Trophoblast cell (in vitro differentiated cells and primary cell): Measurements from ENCODE around the gene RNF182. TPM values are rescaled to one million over a fixed set of nuclear protein-coding genes. Genes with fewer than 3 reads are reported as not detected.
A peak's percentile ranks its signal among the peaks of the same experiment; 100 is the strongest.
"Not testable (repeated sequence)": the region's sequence is repeated elsewhere in the genome, so short reads cannot be mapped to it uniquely, and the experiment has no call there.

ENCODE experiments used
- DNase-seq, 2 donors: peaks; one replicate each; pipeline ENCODE4 v3.0.0-alpha.2; 2016
- H2AFZ ChIP-seq: 2 replicates; pipeline ENCODE4 v1.6.1; 2013; ENCODE audit warnings: low read length, moderate library complexity, mild to moderate bottlenecking; ENCODE audit not compliant: insufficient read depth, poor library complexity
- H2AK5ac ChIP-seq: 2 replicates; pipeline ENCODE4 v1.6.1; 2013; ENCODE audit warnings: mild to moderate bottlenecking, low read length
- H2BK120ac ChIP-seq: 2 replicates; pipeline ENCODE4 v1.6.1; 2013; ENCODE audit warnings: low read length, mild to moderate bottlenecking, moderate library complexity; ENCODE audit not compliant: insufficient read depth, poor library complexity
- H2BK12ac ChIP-seq: 2 replicates; pipeline ENCODE4 v1.6.1; 2013; ENCODE audit warnings: mild to moderate bottlenecking, low read length, moderate library complexity
- H2BK5ac ChIP-seq: 2 replicates; pipeline ENCODE4 v1.6.1; 2013; ENCODE audit warnings: low read length, low read depth, moderate library complexity, mild to moderate bottlenecking; ENCODE audit not compliant: poor library complexity
- H3K14ac ChIP-seq: 2 replicates; pipeline ENCODE4 v1.6.1; 2013; ENCODE audit warnings: mild to moderate bottlenecking, low read length
- H3K18ac ChIP-seq: 2 replicates; pipeline ENCODE4 v1.6.1; 2013; ENCODE audit warnings: mild to moderate bottlenecking, low read length
- H3K23ac ChIP-seq: 2 replicates; pipeline ENCODE4 v1.6.1; 2013; ENCODE audit warnings: low read length
- H3K27ac ChIP-seq: 2 replicates; pipeline ENCODE4 v1.5.1; 2013; ENCODE audit warnings: low read depth, mild to moderate bottlenecking, inconsistent platforms, low read length, moderate library complexity
- H3K27me3 ChIP-seq: 2 replicates; pipeline ENCODE4 v1.6.1; 2013; ENCODE audit warnings: inconsistent platforms, mild to moderate bottlenecking, low read length, moderate library complexity; ENCODE audit not compliant: insufficient read depth
- H3K36me3 ChIP-seq, 2 experiments: 1 replicate in 1 of 2; 2 replicates in 1 of 2; pipeline ENCODE4 v1.6.1; 2013; ENCODE audit warnings: low read length in 2 of 2, mild to moderate bottlenecking in 2 of 2, moderate library complexity in 1 of 2; ENCODE audit not compliant: insufficient read depth in 2 of 2, control insufficient read depth in 1 of 2
- H3K4ac ChIP-seq: 2 replicates; pipeline ENCODE4 v1.6.1; 2013; ENCODE audit warnings: low read depth, mild to moderate bottlenecking, low read length, moderate library complexity
- H3K4me1 ChIP-seq, 2 experiments: 1 replicate in 1 of 2; 2 replicates in 1 of 2; pipeline ENCODE4 v1.6.1; 2013; ENCODE audit warnings: low read length in 2 of 2, mild to moderate bottlenecking in 2 of 2, moderate library complexity in 1 of 2; ENCODE audit not compliant: insufficient read depth in 2 of 2, control insufficient read depth in 1 of 2
- H3K4me2 ChIP-seq: 2 replicates; pipeline ENCODE4 v1.6.1; 2013; ENCODE audit warnings: inconsistent platforms, mild to moderate bottlenecking, low read length, moderate library complexity
- H3K4me3 ChIP-seq: 2 replicates; pipeline ENCODE4 v1.5.1; 2013; ENCODE audit warnings: mild to moderate bottlenecking, low read depth, low read length, inconsistent platforms
- H3K79me1 ChIP-seq: one replicate; pipeline ENCODE4 v1.6.1; 2013; ENCODE audit warnings: low read length
- H3K79me2 ChIP-seq: 2 replicates; pipeline ENCODE4 v1.6.1; 2013; ENCODE audit warnings: low read length, mild to moderate bottlenecking; ENCODE audit not compliant: control insufficient read depth, insufficient read depth, poor library complexity
- H3K9ac ChIP-seq: 2 replicates; pipeline ENCODE4 v1.6.1; 2013; ENCODE audit warnings: mild to moderate bottlenecking, low read length
- H3K9me3 ChIP-seq: 2 replicates; pipeline ENCODE4 v1.6.1; 2013; ENCODE audit warnings: low read depth, mild to moderate bottlenecking, control low read depth, inconsistent platforms, low read length; ENCODE audit not compliant: insufficient read depth
- H4K12ac ChIP-seq: 2 replicates; pipeline ENCODE4 v1.6.1; 2013; ENCODE audit warnings: low read depth, mild to moderate bottlenecking, low read length, moderate library complexity
- H4K8ac ChIP-seq: 2 replicates; pipeline ENCODE4 v1.6.1; 2013; ENCODE audit warnings: low read depth, mild to moderate bottlenecking, low read length, moderate library complexity
- H4K91ac ChIP-seq: one replicate; pipeline ENCODE4 v1.6.1; 2013; ENCODE audit warnings: low read depth, mild to moderate bottlenecking, low read length, moderate library complexity
- WGBS: extraction: QIAGEN DNeasy Blood & Tissue Kit; methylation state at CpG from one replicate; pipeline ENCODE4 v1.1.7; 2013; ENCODE audit warnings: missing lambda C conversion rate; ENCODE audit not compliant: insufficient read length, insufficient coverage; ENCODE audit errors: extremely low coverage; 5-methylcytosine and 5-hydroxymethylcytosine counted together
- polyA plus RNA-seq: library from polyadenylated mRNA; stranded (reverse); fragments of 200-250 nt; gene quantifications from 2 replicates; pipeline ENCODE4 v1.2.3, GENCODE V29; 2013

Gene RNF182, protein sequence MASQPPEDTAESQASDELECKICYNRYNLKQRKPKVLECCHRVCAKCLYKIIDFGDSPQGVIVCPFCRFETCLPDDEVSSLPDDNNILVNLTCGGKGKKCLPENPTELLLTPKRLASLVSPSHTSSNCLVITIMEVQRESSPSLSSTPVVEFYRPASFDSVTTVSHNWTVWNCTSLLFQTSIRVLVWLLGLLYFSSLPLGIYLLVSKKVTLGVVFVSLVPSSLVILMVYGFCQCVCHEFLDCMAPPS
- 0.39 and 0.40 TPM in 2 replicates for polyA plus RNA-seq

DNA sequence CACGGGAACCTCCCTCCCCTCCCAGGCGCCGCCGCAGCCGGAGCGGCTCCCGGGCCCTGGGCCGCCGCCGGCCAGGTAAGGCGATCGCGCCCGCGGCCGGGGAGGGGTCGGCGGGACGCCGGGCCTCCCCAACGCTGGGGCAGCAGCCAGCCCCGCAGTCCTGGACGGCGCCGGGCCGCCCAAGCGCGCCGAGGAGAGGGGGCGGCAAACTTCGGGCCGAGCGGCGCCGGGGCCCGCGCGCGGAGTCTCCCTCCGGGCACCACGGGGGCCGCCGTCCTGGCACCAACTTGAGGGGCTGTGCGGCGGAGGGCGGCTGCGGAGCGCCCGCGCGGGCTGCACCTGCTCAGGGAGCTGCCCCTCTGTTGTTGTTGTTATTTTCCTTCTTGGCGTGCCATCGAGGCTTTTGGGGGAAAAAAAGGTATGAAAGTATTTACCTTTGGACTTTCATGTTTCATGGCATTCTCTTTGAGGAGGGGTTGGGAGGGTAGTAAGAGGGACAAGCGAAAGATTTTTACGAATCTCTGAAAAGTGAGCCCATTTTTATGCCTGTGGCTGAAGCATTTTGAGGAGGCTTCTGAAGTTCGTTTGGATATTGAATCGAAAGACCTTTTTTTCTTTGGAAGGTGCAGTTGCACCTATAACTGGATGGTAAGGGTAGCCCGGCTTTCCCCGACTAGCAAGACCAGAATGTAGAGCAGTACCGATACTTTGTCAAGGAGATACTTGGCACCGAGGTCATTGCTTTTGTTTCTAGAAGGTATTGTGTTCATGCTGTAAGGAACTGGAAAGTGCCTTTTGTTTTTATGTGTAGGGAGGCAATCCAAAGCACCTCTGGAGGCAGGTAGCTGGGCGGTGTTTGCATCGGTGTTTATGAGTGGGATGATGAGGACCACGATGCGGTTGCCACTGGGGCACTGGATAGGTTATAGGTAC is at the start of gene RNF182:
Gene RNF182, plus strand, starts transcription at position 4 of the 933 bp plus-strand sequence. CDS start 52,168 bp downstream, outside the sequence.
- Histone ChIP-seq H3K18ac (no peak within 1 kb of the TSS), H3K4ac (no peak within 1 kb of the TSS), H2BK12ac (peak within 1 kb of the TSS; percentile 63), H3K36me3 (no peaks in the 10 kb centered on the region), H3K79me1 (no peaks in the 10 kb centered on the region), H2AFZ (peak within 1 kb of the TSS; percentile 68), H3K27me3 (peaks cover 8% of the 10 kb centered on the region), H3K9ac (peak within 1 kb of the TSS; percentile 57), H2BK5ac (no peak within 1 kb of the TSS), H3K27ac (no peak within 1 kb of the TSS), H3K23ac (no peak within 1 kb of the TSS), H4K12ac (no peak within 1 kb of the TSS), H3K4me2 (peak within 1 kb of the TSS; percentile 62), H3K79me2 (no peaks in the 10 kb centered on the region), H2BK120ac (no peak within 1 kb of the TSS), H3K9me3 (no peaks in the 10 kb centered on the region), H3K4me3 (peak within 1 kb of the TSS; percentile 70), H3K4me1 (peaks cover 5 to 8% of the 10 kb centered on the region in 2 experiments), H4K8ac (no peak within 1 kb of the TSS), H4K91ac (no peak within 1 kb of the TSS), H3K14ac (no peak within 1 kb of the TSS), H2AK5ac (no peak within 1 kb of the TSS)
- peak in 1 of 2 donors; percentile 45 for DNase-seq
- no CpG with 5 or more reads among the region's 65 CpGs for WGBS

DNA sequence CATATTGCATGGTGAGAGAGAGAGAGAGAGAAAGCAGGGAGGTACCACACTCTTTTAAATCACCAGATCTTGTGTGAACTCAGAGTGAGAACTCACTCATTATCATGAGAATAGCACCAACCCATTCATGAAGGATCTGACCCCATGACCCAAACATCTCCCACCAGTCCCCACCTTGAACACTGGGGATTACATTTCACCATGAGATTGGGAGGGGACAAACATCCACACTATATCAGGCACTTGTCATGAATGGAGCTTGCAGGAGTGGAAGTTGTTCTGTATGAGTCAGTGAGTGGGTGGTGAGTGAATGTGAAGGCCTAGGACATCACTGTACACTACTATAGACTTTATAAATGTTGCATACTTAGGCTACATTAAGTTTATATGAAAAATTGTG is 47.7 kb upstream of the RNF182 start:
- Histone ChIP-seq H3K27ac (no peak overlapping the region), H2BK12ac (no peak overlapping the region), H3K4me3 (no peak overlapping the region), H3K14ac (no peak overlapping the region), H2AFZ (no peak overlapping the region), H3K9me3 (peaks cover 3% of the 10 kb centered on the region), H3K4me2 (no peak overlapping the region), H3K79me1 (peaks cover 6% of the 10 kb centered on the region), H3K4ac (no peak overlapping the region), H3K79me2 (no peaks in the 10 kb centered on the region), H3K27me3 (no peaks in the 10 kb centered on the region), H4K91ac (no peak overlapping the region), H3K9ac (no peak overlapping the region), H2AK5ac (no peak overlapping the region), H3K18ac (no peak overlapping the region), H2BK5ac (no peak overlapping the region), H3K23ac (no peak overlapping the region), H2BK120ac (no peak overlapping the region), H4K12ac (no peak overlapping the region), H4K8ac (no peak overlapping the region), H3K4me1 (peaks cover 13 to 19% of the 10 kb centered on the region in 2 experiments), H3K36me3 (no peaks in the 10 kb centered on the region)
- no peak for DNase-seq

DNA sequence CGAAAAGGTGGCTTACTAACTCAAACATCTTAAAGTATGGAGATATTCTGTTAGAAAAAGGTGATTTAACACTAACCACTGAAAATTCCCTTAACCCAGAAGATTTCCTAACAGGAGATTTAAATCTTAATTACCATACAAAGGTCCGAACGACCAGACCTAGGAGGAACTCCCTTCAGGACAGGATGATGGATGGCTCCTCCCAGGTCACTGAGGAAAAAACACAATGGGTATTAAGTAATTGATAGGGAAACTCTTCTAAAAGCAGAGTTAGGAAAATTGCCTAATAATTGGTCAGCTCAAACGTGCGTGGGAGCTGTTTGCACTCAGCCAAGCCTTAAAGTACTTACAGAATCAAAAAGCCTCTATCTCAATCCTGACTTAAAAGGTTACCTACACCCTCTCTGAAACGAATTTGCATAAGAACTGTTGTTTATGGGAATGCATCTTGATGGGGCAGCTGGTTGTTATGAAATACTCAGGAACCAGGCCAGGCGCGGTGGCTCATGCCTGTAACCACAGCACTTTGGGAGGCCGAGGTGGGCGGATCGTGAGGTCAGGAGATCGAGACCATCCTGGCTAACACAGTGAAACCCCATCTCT is 44.6 kb upstream of the RNF182 start:
- not testable (repeated sequence) for H3K4me1 ChIP-seq, H2AFZ ChIP-seq, H3K27ac ChIP-seq, H3K9ac ChIP-seq, H3K9me3 ChIP-seq, H4K8ac ChIP-seq, H3K4ac ChIP-seq, H3K4me3 ChIP-seq, H3K23ac ChIP-seq, H3K14ac ChIP-seq, DNase-seq, H3K27me3 ChIP-seq, H3K4me2 ChIP-seq, H3K36me3 ChIP-seq, H4K12ac ChIP-seq, H2BK12ac ChIP-seq, H3K79me2 ChIP-seq, H2BK120ac ChIP-seq, H4K91ac ChIP-seq, H3K79me1 ChIP-seq, H3K18ac ChIP-seq, H2AK5ac ChIP-seq, H2BK5ac ChIP-seq
- no CpG with 5 or more reads among the region's 12 CpGs for WGBS

DNA sequence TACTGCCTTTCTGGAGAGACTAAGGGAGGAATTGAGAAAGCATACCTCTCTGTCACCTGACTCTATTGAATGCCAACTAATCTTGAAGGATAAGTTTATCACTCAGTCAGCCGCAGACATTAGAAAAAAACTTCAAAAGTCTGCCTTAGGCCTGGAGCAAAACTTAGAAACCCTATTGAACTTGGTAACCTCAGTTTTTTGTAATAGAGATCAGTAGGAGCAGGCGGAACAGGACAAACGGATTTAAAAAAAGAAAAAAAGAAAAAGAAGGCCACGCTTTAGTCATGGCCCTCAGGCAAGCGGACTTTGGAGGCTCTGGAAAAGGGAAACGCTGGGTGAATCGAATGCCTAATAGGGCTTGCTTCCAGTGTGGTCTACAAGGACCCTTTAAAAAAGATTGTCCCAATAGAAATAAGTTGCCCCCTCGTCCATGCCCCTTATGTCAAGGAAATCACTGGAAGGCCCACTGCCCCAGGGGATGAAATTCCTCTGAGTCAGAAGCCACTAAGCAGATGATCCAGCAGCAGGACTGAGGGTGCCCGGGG is 43.1 kb upstream of the RNF182 start:
- H3K23ac ChIP-seq = no peak overlapping the region
- no peaks in the 10 kb centered on the region for H3K36me3 ChIP-seq
- no peak overlapping the region for H2BK12ac ChIP-seq
- no peak overlapping the region for H3K4ac ChIP-seq
- H2AFZ ChIP-seq = no peak overlapping the region
- peaks cover 4 to 6% of the 10 kb centered on the region in 2 experiments for H3K4me1 ChIP-seq
- H4K8ac ChIP-seq = no peak overlapping the region
- H2AK5ac ChIP-seq = no peak overlapping the region
- H3K79me1 ChIP-seq = no peaks in the 10 kb centered on the region
- peaks cover 5% of the 10 kb centered on the region for H3K9me3 ChIP-seq
- H3K4me3 ChIP-seq = no peak overlapping the region
- H4K91ac ChIP-seq = no peak overlapping the region
- H3K27me3 ChIP-seq = no peaks in the 10 kb centered on the region
- peak in 1 of 2 donors; percentile 34 for DNase-seq
- H3K18ac ChIP-seq = no peak overlapping the region
- H2BK5ac ChIP-seq = no peak overlapping the region
- H3K14ac ChIP-seq = no peak overlapping the region
- no peak overlapping the region for H3K4me2 ChIP-seq
- no peak overlapping the region for H2BK120ac ChIP-seq
- no peak overlapping the region for H3K9ac ChIP-seq
- no peaks in the 10 kb centered on the region for H3K79me2 ChIP-seq
- H4K12ac ChIP-seq = no peak overlapping the region
- WGBS = no CpG with 5 or more reads among the region's 9 CpGs
- no peak overlapping the region for H3K27ac ChIP-seq
